ENCODE results near the gene CDIP1. TPM values are rescaled to one million over a fixed set of nuclear protein-coding genes. Genes with fewer than 3 reads are reported as not detected.

CDIP1 gene
- total RNA-seq, 2 donors from 2014 or later, result 24.5 to 28.2 TPM

DNA sequence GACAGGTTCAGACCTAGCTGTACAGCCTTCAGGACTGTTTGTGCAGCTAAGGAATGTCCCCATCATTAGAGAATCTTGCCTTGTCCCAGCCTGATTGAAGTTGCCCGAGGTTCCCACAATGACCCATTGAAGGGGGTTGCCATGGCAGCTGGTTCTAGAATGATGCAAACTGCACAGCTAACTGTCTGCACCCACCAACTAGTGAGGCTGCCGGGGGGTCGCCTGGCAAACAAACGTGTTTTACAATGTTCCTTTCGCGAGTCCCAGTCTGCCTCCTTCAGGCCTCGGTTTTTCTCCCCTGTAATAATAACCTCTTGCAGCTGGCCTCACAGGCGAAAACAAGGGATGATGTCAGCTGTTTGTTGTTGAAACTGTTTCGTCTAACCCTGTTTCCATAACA, 23.0 kb upstream of the CDIP1 start:
- no peak overlapping the region for H3K27ac Mint-ChIP-seq
- H3K9me3 Mint-ChIP-seq, result no peaks in the 10 kb centered on the region
- H3K4me1 Mint-ChIP-seq (ENCODE audit: low read depth in 2 of 2), result peaks cover 0 to 7% of the 10 kb centered on the region in 2 donors
- DNase-seq (ENCODE audit: low spot score) (no peak), ATAC-seq (no peak)
- no peaks in the 10 kb centered on the region for H3K36me3 Mint-ChIP-seq
- no peaks in the 10 kb centered on the region for H3K27me3 Mint-ChIP-seq
- no peak overlapping the region for H3K4me3 Mint-ChIP-seq

GRCh38 chr16:4557973-4558372, 19.4 kb upstream of the CDIP1 start:
- H3K36me3 Mint-ChIP-seq, result no peaks in the 10 kb centered on the region
- DNase-seq (ENCODE audit: low spot score), result no peak
- no peaks in the 10 kb centered on the region for H3K9me3 Mint-ChIP-seq
- no peak for ATAC-seq
- no peaks in the 10 kb centered on the region for H3K4me1 Mint-ChIP-seq (ENCODE audit: low read depth in 2 of 2)
- no peak overlapping the region for H3K4me3 Mint-ChIP-seq
- no peak overlapping the region for H3K27ac Mint-ChIP-seq
- H3K27me3 Mint-ChIP-seq, result no peaks in the 10 kb centered on the region

- DNase-seq (ENCODE audit: low spot score) (no peak), ATAC-seq (no peak)
- Mint-ChIP-seq H3K4me1 (ENCODE audit: low read depth in 2 of 2) (no peaks in the 10 kb centered on the region), H3K9me3 (no peaks in the 10 kb centered on the region), H3K4me3 (no peak overlapping the region), H3K27ac (no peak overlapping the region), H3K36me3 (no peaks in the 10 kb centered on the region), H3K27me3 (no peaks in the 10 kb centered on the region)
Measured at GRCh38 chr16:4556580-4556979, 18.0 kb upstream of the CDIP1 start.

GRCh38 chr16:4556112-4556511, 17.5 kb upstream of the CDIP1 start, which contains the start of gene C16orf96:
Gene C16orf96 (plus strand): TSS chr16:4556340. CDS start chr16:4556490, 150 bp downstream.
- H3K9me3 Mint-ChIP-seq, result no peaks in the 10 kb centered on the region
- H3K27me3 Mint-ChIP-seq, result no peaks in the 10 kb centered on the region
- H3K4me1 Mint-ChIP-seq (ENCODE audit: low read depth in 2 of 2), result no peaks in the 10 kb centered on the region
- ATAC-seq, result no peak
- no peak for DNase-seq (ENCODE audit: low spot score)
- H3K36me3 Mint-ChIP-seq, result no peaks in the 10 kb centered on the region
- H3K27ac Mint-ChIP-seq, result no peak within 1 kb of the TSS
- no peak within 1 kb of the TSS for H3K4me3 Mint-ChIP-seq

DNA sequence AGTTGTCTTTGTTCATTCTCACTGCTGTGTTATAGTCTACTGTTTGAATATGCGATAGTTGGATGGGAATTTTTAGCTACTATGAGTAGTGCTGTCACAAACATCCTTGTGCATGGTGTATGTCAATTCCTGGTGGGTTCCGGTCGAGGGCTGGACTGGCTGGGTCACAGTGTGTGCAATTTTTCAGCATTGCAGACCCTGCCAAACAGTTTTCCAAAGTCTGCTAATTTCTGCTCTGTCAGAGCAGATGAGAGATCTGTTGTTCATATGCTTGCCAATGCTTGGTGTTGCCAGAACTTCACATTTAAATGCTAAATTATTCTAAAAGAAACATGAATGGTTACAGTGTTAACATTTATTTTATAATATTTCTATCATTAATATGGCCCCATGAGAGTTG, 14.0 kb upstream of the CDIP1 start:
- H3K36me3 Mint-ChIP-seq, result no peaks in the 10 kb centered on the region
- no peaks in the 10 kb centered on the region for H3K9me3 Mint-ChIP-seq
- ATAC-seq (no peak), DNase-seq (ENCODE audit: low spot score) (no peak)
- H3K4me3 Mint-ChIP-seq, result no peak overlapping the region
- H3K27ac Mint-ChIP-seq, result no peak overlapping the region
- no peaks in the 10 kb centered on the region for H3K4me1 Mint-ChIP-seq (ENCODE audit: low read depth in 2 of 2)
- no peaks in the 10 kb centered on the region for H3K27me3 Mint-ChIP-seq

DNA sequence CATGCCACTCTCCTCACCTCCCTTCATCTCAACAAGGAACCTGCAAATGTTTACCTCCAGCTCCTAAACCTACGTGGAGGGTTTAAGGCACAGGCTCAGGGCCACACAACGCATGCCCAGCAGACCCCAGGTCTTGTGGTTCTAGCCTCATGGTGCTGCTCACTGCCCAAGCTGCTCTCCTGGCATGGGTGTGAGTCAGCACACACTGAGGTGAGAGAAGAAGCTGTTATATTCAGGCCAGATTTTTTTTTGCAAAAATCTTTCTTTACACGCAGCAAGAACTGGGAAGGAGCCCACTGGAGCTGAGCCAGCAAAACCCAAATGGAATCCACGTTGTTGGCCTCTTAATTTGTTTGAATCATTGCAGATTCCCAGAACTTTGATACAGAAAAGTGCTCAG, 12.0 kb upstream of the CDIP1 start:
- H3K27me3 Mint-ChIP-seq, result no peaks in the 10 kb centered on the region
- H3K9me3 Mint-ChIP-seq, result no peaks in the 10 kb centered on the region
- H3K36me3 Mint-ChIP-seq, result no peaks in the 10 kb centered on the region
- no peak overlapping the region for H3K27ac Mint-ChIP-seq
- no peaks in the 10 kb centered on the region for H3K4me1 Mint-ChIP-seq (ENCODE audit: low read depth in 2 of 2)
- DNase-seq (ENCODE audit: low spot score) (no peak), ATAC-seq (no peak)
- H3K4me3 Mint-ChIP-seq, result no peak overlapping the region

DNA sequence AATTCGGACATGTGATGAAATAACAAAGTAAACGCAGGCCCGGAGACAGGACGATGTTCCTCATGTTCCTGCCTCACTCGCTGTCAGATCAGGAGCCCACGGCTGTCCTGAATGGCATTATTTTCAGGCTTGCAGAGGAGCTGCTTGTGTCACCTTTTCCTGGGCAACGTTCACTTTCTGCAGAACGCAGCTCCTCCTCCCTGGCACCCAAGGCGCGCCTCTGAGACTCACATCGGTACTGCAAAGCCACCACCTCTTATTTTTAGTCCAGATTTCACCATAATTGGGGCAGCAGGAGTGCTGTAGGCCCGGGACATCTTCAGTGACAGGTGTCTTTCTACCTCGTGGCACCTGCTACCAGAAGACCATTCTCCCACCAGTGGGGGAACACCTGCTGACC, 9.6 kb upstream of the CDIP1 start:
- ATAC-seq (no peak), DNase-seq (ENCODE audit: low spot score) (no peak)
- H3K36me3 Mint-ChIP-seq, result no peaks in the 10 kb centered on the region
- no peaks in the 10 kb centered on the region for H3K4me1 Mint-ChIP-seq (ENCODE audit: low read depth in 2 of 2)
- H3K9me3 Mint-ChIP-seq, result no peaks in the 10 kb centered on the region
- H3K27me3 Mint-ChIP-seq, result no peaks in the 10 kb centered on the region
- no peak overlapping the region for H3K27ac Mint-ChIP-seq
- H3K4me3 Mint-ChIP-seq, result no peak overlapping the region

DNA sequence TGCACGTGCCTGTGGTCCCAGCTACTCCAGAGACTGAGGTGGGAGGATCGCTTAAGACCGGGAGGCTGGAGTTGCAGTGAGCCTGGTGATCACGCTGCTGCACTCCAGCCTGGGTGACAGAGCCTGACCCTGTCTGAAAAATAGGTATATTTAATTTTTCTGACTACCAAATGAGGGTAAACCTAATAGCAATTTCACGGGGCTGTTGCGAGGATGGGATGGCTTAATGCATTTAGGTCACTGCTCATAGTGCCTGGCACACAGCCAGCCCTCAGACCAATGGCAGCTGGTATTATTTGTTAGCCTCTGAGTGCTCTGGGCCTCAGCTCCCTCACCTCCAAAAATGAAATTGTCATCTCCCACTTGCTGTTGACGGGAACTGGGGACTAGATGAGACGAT, 5.9 kb upstream of the CDIP1 start:
- H3K27me3 Mint-ChIP-seq, result no peaks in the 10 kb centered on the region
- no peaks in the 10 kb centered on the region for H3K4me1 Mint-ChIP-seq (ENCODE audit: low read depth in 2 of 2)
- H3K27ac Mint-ChIP-seq, result no peak overlapping the region
- ATAC-seq (no peak), DNase-seq (ENCODE audit: low spot score) (no peak)
- no peak overlapping the region for H3K4me3 Mint-ChIP-seq
- H3K36me3 Mint-ChIP-seq, result peaks cover 5% of the 10 kb centered on the region
- H3K9me3 Mint-ChIP-seq, result no peaks in the 10 kb centered on the region

- Mint-ChIP-seq H3K4me1 (ENCODE audit: low read depth in 2 of 2) (peaks cover 25 to 26% of the 10 kb centered on the region in 2 donors), H3K27ac (no peak overlapping the region), H3K27me3 (no peaks in the 10 kb centered on the region), H3K4me3 (peak overlapping the region; percentile 6), H3K9me3 (no peaks in the 10 kb centered on the region), H3K36me3 (peaks cover 5% of the 10 kb centered on the region)
- ATAC-seq (no peak), DNase-seq (ENCODE audit: low spot score) (no peak)
Measured at GRCh38 chr16:4539716-4540284, 1.2 kb upstream of the CDIP1 start.

DNA sequence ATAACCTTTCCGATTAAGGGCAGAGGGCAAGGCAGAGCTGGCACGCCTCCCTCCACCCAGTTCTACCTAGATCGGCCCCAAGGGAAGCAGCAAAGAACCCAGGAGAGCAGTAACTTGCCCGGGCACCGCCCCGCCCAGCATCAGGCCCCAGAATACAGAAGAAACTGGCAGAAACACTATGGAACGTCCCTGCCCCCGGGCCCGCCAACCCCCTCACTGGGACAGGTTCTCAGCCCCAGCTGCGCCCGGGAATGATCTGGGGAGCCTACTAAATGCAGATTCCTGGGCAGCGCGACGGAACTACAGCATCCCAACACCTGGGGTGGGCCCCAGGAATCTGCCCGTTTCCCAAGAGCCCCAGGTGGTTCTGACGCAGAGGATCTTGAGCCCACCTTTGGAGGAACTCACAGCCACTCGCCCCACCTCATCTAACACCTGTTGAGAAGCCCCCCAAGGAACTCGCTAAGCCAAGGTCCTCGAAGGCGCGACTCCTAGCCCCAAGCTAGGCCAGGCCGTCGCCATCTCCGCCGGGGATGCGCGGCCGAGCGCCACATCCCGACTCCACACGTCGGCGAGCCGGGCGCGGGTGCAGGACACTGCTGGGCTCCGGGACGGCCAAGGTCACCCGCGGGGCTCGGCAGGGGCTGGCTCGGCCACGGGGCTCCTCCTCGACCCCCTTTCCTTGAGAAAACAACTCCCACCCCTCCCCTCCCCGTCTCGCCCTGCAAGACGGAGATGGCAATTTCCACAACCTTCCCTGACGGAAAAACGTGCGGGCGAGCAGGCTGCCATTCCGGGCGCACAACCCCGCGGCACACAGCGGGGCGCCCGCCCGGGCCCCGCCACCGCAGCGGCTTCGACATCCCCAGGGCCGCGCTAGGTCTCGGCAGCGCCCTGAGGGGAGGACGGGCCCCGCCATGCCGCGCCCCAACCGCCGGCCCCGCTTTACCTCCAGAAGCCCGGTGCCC, 913 bp downstream of the CDIP1 start:
- peak overlapping the region in 1 of 2 donors; percentile 82 for H3K27ac Mint-ChIP-seq
- H3K4me3 Mint-ChIP-seq, result peak overlapping the region; percentile 76
- no peaks in the 10 kb centered on the region for H3K9me3 Mint-ChIP-seq
- no peaks in the 10 kb centered on the region for H3K27me3 Mint-ChIP-seq
- peaks cover 5% of the 10 kb centered on the region for H3K36me3 Mint-ChIP-seq
- H3K4me1 Mint-ChIP-seq (ENCODE audit: low read depth in 2 of 2), result peaks cover 31 to 34% of the 10 kb centered on the region in 2 donors
- DNase-seq (ENCODE audit: low spot score), result no peak
- ATAC-seq, result peak; percentile 56 to 65

- H3K4me3 Mint-ChIP-seq, result peak overlapping the region; percentile 76
- H3K36me3 Mint-ChIP-seq, result peaks cover 5% of the 10 kb centered on the region
- H3K27ac Mint-ChIP-seq, result peak overlapping the region in 1 of 2 donors; percentile 85
- DNase-seq (ENCODE audit: low spot score) (no peak), ATAC-seq (no peak)
- H3K4me1 Mint-ChIP-seq (ENCODE audit: low read depth in 2 of 2), result peaks cover 31 to 34% of the 10 kb centered on the region in 2 donors
- no peaks in the 10 kb centered on the region for H3K27me3 Mint-ChIP-seq
- H3K9me3 Mint-ChIP-seq, result no peaks in the 10 kb centered on the region
Measured at GRCh38 chr16:4536391-4537106, 2.0 kb downstream of the CDIP1 start.

GRCh38 chr16:4535627-4536108, 2.9 kb downstream of the CDIP1 start:
- no peaks in the 10 kb centered on the region for H3K9me3 Mint-ChIP-seq
- H3K4me3 Mint-ChIP-seq, result peak overlapping the region; percentile 24
- no peak for DNase-seq (ENCODE audit: low spot score)
- ATAC-seq, result peak; percentile 17 to 21
- no peaks in the 10 kb centered on the region for H3K27me3 Mint-ChIP-seq
- peak overlapping the region in 1 of 2 donors; percentile 85 for H3K27ac Mint-ChIP-seq
- peaks cover 31 to 34% of the 10 kb centered on the region in 2 donors for H3K4me1 Mint-ChIP-seq (ENCODE audit: low read depth in 2 of 2)
- H3K36me3 Mint-ChIP-seq, result peaks cover 5% of the 10 kb centered on the region

DNA sequence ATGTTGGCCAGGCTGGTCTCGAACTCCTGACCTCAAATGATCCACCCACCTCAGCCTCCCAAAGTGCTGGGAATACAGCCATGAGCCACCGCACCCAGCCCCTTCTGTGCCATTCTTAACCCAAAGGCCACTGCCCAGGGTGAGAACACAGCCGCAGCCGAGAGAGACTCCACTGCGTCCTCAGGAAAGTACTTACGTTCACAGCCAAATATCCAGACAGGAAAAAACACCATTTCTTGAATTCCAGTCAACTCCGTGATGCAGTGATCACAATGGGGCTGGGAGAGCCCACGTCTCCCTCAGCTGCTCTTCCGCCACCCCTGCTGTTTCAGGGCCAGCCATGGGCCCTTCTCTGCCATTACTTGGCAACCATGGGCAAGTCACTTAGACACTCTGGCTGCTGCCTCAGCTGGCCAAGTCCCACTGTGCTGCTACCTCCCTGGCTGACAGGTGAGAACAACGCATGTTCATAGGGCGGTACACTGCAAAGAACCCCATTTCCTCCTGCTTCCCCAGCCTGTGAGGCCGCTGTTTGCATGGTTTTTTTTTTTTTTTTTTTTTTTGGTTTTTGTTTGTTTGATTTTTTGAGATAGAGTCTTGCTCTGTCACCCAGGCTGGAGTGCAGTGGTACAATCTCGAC, 4.3 kb downstream of the CDIP1 start:
- DNase-seq (ENCODE audit: low spot score), result no peak
- Mint-ChIP-seq H3K9me3 (no peaks in the 10 kb centered on the region), H3K36me3 (no peaks in the 10 kb centered on the region), H3K27me3 (no peaks in the 10 kb centered on the region), H3K27ac (peak overlapping the region in 1 of 2 donors; percentile 72), H3K4me1 (ENCODE audit: low read depth in 2 of 2) (peaks cover 36 to 38% of the 10 kb centered on the region in 2 donors), H3K4me3 (no peak overlapping the region)
- ATAC-seq, result no peak

Measured in natural killer cell treated with Interleukin-12 subunit alpha and Interleukin-12 subunit beta and Interleukin-15 and Interleukin-18, amount 100 ng/mL, for 72 hours (primary cell).